ENCODE measurements around the gene TMEM108.

Gene TMEM108

DNA sequence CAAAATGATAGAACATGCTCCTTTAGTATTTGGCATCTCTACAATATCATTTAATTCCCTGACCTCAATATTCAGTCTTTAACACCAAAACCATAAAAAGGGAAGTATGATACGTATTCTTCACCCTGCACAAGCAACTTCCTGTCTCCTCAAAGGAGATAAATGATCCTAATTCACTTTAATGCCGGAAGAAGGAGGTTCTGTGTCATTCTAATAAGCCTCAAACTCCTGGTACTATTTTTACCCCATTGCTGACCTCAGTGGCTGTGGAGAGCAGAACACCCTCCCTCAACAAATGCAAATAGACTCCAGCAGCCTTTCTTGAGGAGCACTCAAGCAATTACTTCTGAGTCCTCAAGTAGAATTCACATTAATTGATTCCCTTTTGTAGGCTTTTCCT, 173.3 kb downstream of the TMEM108 start:
- no peaks in the 10 kb centered on the region for H3K9me3 Mint-ChIP-seq
- H3K27ac Mint-ChIP-seq = no peak overlapping the region
- H3K27me3 Mint-ChIP-seq = peaks cover 20% of the 10 kb centered on the region
- peaks cover 18% of the 10 kb centered on the region for H3K4me1 Mint-ChIP-seq (ENCODE audit: low read depth)
- H3K4me3 Mint-ChIP-seq = no peak overlapping the region
- intact Hi-C loops (cut with micrococcal nuclease) = no loop called here
- no peaks in the 10 kb centered on the region for H3K36me3 Mint-ChIP-seq (ENCODE audit: low read depth)

- peaks cover 16% of the 10 kb centered on the region for H3K27me3 Mint-ChIP-seq
- H3K9me3 Mint-ChIP-seq = no peaks in the 10 kb centered on the region
- H3K4me1 Mint-ChIP-seq (ENCODE audit: low read depth) = peaks cover 18% of the 10 kb centered on the region
- no peak overlapping the region for H3K4me3 Mint-ChIP-seq
- H3K36me3 Mint-ChIP-seq (ENCODE audit: low read depth) = no peaks in the 10 kb centered on the region
- intact Hi-C loops (cut with micrococcal nuclease) = no loop called here
- H3K27ac Mint-ChIP-seq = no peak overlapping the region
Observed at GRCh38 chr3:133211856-133212255, 173.7 kb downstream of the TMEM108 start.

DNA sequence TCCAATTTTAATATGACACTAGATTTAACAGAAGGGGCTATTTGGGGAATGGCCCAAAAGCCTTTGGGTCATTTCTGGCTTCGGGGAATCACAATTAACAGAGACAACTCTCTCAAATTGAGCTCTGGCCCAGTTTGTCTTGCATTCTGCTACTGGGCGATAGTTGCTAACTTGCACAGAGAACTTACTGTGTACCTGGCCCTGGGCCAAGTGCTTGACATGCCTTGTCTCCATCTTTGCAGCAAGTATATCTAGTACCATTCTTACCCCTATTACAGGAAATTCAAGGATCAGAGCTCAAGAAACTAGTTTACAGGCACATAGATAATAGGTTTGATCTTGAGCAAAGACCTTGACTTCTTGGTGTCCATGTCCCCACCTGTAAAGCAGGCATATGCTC, 175.7 kb downstream of the TMEM108 start:
- H3K9me3 Mint-ChIP-seq = peaks cover 12% of the 10 kb centered on the region
- intact Hi-C loops (cut with micrococcal nuclease) = no loop called here

DNA sequence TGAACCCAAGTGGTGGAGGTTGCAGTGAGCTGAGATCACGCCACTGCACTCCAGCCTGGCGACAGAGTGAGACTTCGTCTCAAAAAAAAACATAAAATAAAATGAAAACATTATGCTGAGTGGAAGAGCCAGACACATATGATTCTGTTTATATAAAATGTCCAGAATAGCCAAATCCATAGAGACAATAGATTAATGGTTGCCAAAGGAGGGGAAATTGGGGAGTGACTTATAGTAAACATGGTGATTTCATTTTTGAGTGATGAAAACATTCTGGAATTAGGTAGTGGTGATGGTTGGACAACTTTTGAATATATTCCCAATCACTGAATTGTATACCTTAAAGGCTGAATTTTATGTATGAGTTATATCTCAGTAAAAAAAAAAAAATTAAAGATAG, 189.6 kb downstream of the TMEM108 start:
- intact Hi-C loops (cut with micrococcal nuclease) = no loop called here
- H3K36me3 Mint-ChIP-seq (ENCODE audit: low read depth) = no peaks in the 10 kb centered on the region
- no peak overlapping the region for H3K27ac Mint-ChIP-seq
- no peaks in the 10 kb centered on the region for H3K4me1 Mint-ChIP-seq (ENCODE audit: low read depth)
- H3K27me3 Mint-ChIP-seq = no peaks in the 10 kb centered on the region
- no peak overlapping the region for H3K4me3 Mint-ChIP-seq
- peaks cover 30% of the 10 kb centered on the region for H3K9me3 Mint-ChIP-seq

More for the DNA sequence above, 175.7 kb downstream of the TMEM108 start:
- no peaks in the 10 kb centered on the region for H3K36me3 Mint-ChIP-seq (ENCODE audit: low read depth)
- H3K4me3 Mint-ChIP-seq = no peak overlapping the region
- no peak overlapping the region for H3K27ac Mint-ChIP-seq
- H3K27me3 Mint-ChIP-seq = peaks cover 10% of the 10 kb centered on the region
- peaks cover 18% of the 10 kb centered on the region for H3K4me1 Mint-ChIP-seq (ENCODE audit: low read depth)

DNA sequence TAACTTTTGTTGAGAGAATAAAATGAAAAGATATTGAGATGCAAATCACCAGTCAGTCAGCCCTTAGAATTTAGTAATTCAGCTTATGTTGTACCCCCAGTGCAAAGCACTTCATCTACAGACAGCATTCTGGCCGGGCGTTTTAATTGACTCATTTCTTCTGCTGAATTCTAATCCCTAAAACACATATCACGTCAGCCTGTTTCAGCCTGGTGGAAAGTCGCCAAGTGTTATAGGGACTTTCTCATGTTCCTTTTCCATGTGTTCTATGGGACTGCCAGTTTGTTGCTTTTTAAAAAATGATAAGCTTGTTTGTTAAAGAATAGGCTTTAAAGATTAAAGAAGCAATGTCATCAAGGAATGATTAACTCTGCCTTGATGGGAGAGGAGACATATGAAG, 192.0 kb downstream of the TMEM108 start:
- H3K4me3 Mint-ChIP-seq = no peak overlapping the region
- no peaks in the 10 kb centered on the region for H3K36me3 Mint-ChIP-seq (ENCODE audit: low read depth)
- H3K9me3 Mint-ChIP-seq = peaks cover 10% of the 10 kb centered on the region
- intact Hi-C loops (cut with micrococcal nuclease) = no loop called here
- H3K4me1 Mint-ChIP-seq (ENCODE audit: low read depth) = no peaks in the 10 kb centered on the region
- H3K27ac Mint-ChIP-seq = no peak overlapping the region
- no peaks in the 10 kb centered on the region for H3K27me3 Mint-ChIP-seq

GRCh38 chr3:133236901-133237300, 198.7 kb downstream of the TMEM108 start:
- no peak overlapping the region for H3K4me3 Mint-ChIP-seq
- no peaks in the 10 kb centered on the region for H3K9me3 Mint-ChIP-seq
- H3K27me3 Mint-ChIP-seq = no peaks in the 10 kb centered on the region
- no peak overlapping the region for H3K27ac Mint-ChIP-seq
- H3K4me1 Mint-ChIP-seq (ENCODE audit: low read depth) = no peaks in the 10 kb centered on the region
- intact Hi-C loops (cut with micrococcal nuclease) = no loop called here
- no peaks in the 10 kb centered on the region for H3K36me3 Mint-ChIP-seq (ENCODE audit: low read depth)

GRCh38 chr3:133237380-133237779, 199.2 kb downstream of the TMEM108 start:
- Mint-ChIP-seq H3K36me3 (ENCODE audit: low read depth) (no peaks in the 10 kb centered on the region), H3K27ac (no peak overlapping the region), H3K9me3 (no peaks in the 10 kb centered on the region), H3K4me3 (no peak overlapping the region), H3K4me1 (ENCODE audit: low read depth) (no peaks in the 10 kb centered on the region), H3K27me3 (no peaks in the 10 kb centered on the region)
- intact Hi-C loops (cut with micrococcal nuclease) = no loop called here

DNA sequence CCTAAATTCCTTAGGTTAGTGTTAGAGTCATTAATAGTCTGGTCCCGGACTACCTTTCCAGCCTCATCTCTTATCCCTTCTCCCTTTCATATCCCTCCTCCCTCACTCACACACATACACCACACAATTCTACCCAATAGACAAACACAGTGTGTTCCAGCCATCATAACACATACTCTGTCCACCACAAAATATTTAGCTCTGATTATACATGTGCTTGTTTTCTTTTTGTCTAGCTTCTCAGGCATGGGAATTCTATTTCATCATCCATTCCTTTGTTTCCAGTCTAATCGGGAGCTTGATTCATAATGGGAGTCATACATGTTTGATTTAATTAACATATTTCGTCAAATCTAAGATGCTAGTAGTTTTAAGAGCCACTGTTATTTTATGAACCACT, 199.8 kb downstream of the TMEM108 start:
- intact Hi-C loops (cut with micrococcal nuclease) = no loop called here
- Mint-ChIP-seq H3K27me3 (no peaks in the 10 kb centered on the region), H3K4me1 (ENCODE audit: low read depth) (no peaks in the 10 kb centered on the region)

GRCh38 chr3:133246119-133246518, 207.9 kb downstream of the TMEM108 start:
- Mint-ChIP-seq H3K27ac (no peak overlapping the region), H3K36me3 (ENCODE audit: low read depth) (no peaks in the 10 kb centered on the region), H3K4me1 (ENCODE audit: low read depth) (no peaks in the 10 kb centered on the region), H3K27me3 (no peaks in the 10 kb centered on the region), H3K9me3 (no peaks in the 10 kb centered on the region), H3K4me3 (no peak overlapping the region)
- intact Hi-C loops (cut with micrococcal nuclease) = no loop called here

More for the DNA sequence above, 199.8 kb downstream of the TMEM108 start:
- H3K9me3 Mint-ChIP-seq = no peaks in the 10 kb centered on the region
- H3K27ac Mint-ChIP-seq = no peak overlapping the region
- no peaks in the 10 kb centered on the region for H3K36me3 Mint-ChIP-seq (ENCODE audit: low read depth)
- no peak overlapping the region for H3K4me3 Mint-ChIP-seq

GRCh38 chr3:133246773-133247172, 208.6 kb downstream of the TMEM108 start:
- intact Hi-C loops (cut with micrococcal nuclease) = no loop called here
- Mint-ChIP-seq H3K4me3 (no peak overlapping the region), H3K4me1 (ENCODE audit: low read depth) (no peaks in the 10 kb centered on the region), H3K36me3 (ENCODE audit: low read depth) (no peaks in the 10 kb centered on the region), H3K27ac (no peak overlapping the region), H3K9me3 (no peaks in the 10 kb centered on the region), H3K27me3 (no peaks in the 10 kb centered on the region)

DNA sequence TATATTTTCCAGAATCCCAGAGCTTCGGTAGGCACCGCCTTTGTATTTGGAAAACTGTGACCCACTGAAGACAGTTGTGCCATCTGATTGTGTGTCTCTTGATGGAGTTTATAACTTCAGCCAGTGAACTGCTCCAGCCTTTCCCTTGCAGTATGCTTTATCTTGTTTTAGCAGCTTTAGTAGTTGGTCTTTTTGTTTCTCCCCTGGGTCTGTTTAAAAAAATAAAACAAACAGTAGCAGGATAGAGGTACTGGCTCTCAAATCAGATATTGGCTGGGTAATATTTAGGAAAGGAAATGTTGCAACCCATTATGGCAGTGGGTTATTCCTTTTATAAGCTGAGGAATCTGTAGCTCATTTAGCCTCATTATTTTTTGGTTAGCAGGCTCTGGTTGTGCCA, 210.2 kb downstream of the TMEM108 start:
- Mint-ChIP-seq H3K27me3 (no peaks in the 10 kb centered on the region), H3K27ac (no peak overlapping the region), H3K9me3 (no peaks in the 10 kb centered on the region), H3K4me3 (no peak overlapping the region), H3K36me3 (ENCODE audit: low read depth) (no peaks in the 10 kb centered on the region), H3K4me1 (ENCODE audit: low read depth) (no peaks in the 10 kb centered on the region)
- intact Hi-C loops (cut with micrococcal nuclease) = no loop called here

- Mint-ChIP-seq H3K4me1 (ENCODE audit: low read depth) (no peaks in the 10 kb centered on the region), H3K27ac (no peak overlapping the region), H3K36me3 (ENCODE audit: low read depth) (no peaks in the 10 kb centered on the region), H3K4me3 (no peak overlapping the region), H3K27me3 (no peaks in the 10 kb centered on the region), H3K9me3 (no peaks in the 10 kb centered on the region)
- intact Hi-C loops (cut with micrococcal nuclease) = no loop called here
Observed at GRCh38 chr3:133249490-133249889, 211.3 kb downstream of the TMEM108 start.

DNA sequence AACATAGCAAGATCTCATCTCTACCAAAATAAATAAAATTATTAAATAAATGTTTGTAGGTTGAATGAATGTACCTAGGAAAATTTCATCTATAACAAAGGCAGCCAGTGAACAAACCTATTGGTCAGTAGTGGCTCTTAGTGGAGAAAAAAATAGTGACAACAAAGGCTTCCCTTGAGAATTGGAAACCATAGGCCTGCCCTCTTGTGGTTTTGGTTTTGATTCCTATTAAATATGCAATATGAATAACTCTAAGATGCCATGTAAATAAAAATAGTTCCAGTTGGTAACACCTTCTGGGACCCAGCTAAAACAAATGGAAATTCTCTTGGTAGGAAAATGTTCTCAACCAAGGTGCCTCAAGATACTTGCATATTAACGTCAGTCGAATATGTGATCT, 216.0 kb downstream of the TMEM108 start:
- Mint-ChIP-seq H3K4me1 (ENCODE audit: low read depth) (no peaks in the 10 kb centered on the region), H3K27me3 (no peaks in the 10 kb centered on the region), H3K9me3 (no peaks in the 10 kb centered on the region), H3K36me3 (ENCODE audit: low read depth) (no peaks in the 10 kb centered on the region), H3K27ac (no peak overlapping the region), H3K4me3 (no peak overlapping the region)
- intact Hi-C loops (cut with micrococcal nuclease) = no loop called here

GRCh38 chr3:133254716-133255115, 216.5 kb downstream of the TMEM108 start:
- Mint-ChIP-seq H3K27ac (no peak overlapping the region), H3K9me3 (no peaks in the 10 kb centered on the region), H3K4me1 (ENCODE audit: low read depth) (no peaks in the 10 kb centered on the region), H3K4me3 (no peak overlapping the region), H3K36me3 (ENCODE audit: low read depth) (no peaks in the 10 kb centered on the region), H3K27me3 (no peaks in the 10 kb centered on the region)
- intact Hi-C loops (cut with micrococcal nuclease) = no loop called here

DNA sequence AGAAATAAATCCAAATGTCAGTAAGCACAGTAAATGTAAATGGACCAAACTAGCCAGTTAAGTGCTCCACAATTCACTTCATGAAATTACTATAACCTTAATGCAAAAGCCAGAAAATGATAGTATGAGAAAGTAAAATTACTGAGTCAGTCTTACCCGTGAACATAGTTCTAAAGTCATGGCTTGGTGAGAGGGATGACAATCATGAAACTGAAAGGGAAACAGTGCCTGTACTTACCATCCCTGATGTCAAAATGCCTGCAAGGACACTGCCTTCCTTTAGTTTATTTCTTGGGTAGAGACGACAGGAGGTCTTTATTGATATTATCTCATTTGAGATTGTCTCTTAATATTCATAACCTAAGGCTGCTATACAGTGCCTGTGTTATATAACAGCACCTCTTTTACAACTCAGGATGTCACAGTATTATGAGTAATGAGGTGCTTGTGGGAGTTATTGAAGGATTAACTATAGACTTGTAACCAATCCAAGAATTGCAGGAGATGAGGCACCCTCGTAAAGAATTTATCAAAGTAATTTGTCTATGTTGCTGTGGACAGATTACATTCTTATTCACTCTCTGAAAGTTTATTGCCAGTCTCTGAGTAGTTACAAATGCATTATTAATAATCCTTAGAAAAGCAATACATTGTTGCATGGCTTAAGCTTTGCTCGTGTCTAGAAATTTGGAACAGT, 218.7 kb downstream of the TMEM108 start:
- H3K9me3 Mint-ChIP-seq = no peaks in the 10 kb centered on the region
- no peaks in the 10 kb centered on the region for H3K4me1 Mint-ChIP-seq (ENCODE audit: low read depth)
- no peaks in the 10 kb centered on the region for H3K36me3 Mint-ChIP-seq (ENCODE audit: low read depth)
- no peaks in the 10 kb centered on the region for H3K27me3 Mint-ChIP-seq
- no peak overlapping the region for H3K4me3 Mint-ChIP-seq
- H3K27ac Mint-ChIP-seq = no peak overlapping the region
- intact Hi-C loops (cut with micrococcal nuclease) = no loop called here
